OCI-LY7 (cell line): ENCODE data around the gene MKNK1.

Experiments used
- EZH2phosphoT487 ChIP-seq: fragments of 200-600 bp; sonication (generic); IDR thresholded peaks from 2 replicates; pipeline ENCODE4 v1.6.1; 2018; ENCODE audit warnings: low read depth, borderline replicate concordance, mild to moderate bottlenecking, mixed run types, antibody characterized with exemption, low read length, moderate library complexity, mixed read lengths
- TF ChIP-seq, protein P1 (sequence below): fragments of 200-600 bp; sonication (generic); conservative IDR thresholded peaks from 2 replicates; pipeline ENCODE4 v1.5.1; 2014; ENCODE audit warnings: mild to moderate bottlenecking, antibody characterized with exemption, low read length, moderate library complexity, mixed read lengths

DNA sequence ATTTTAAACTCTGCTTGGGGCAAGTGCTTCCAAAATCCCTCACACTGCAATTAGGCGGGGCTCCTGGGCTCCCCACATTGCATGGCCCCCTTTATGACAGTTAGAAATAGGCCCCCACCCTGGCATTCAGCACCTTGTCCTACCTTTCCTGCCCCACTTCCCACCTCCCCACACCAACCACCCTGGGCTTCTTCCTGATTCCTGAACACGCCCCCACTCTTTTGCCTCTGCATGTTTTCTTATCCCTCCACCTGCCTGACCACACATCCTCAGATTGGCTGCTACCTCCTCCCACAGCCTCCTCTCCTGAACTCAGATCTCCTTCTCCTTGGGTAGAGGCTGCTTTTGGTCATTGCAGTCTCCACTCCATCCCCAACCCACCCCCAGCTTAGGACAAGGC lies 11.0 kb upstream of the MKNK1 start:
- TF ChIP-seq, protein P1, sequence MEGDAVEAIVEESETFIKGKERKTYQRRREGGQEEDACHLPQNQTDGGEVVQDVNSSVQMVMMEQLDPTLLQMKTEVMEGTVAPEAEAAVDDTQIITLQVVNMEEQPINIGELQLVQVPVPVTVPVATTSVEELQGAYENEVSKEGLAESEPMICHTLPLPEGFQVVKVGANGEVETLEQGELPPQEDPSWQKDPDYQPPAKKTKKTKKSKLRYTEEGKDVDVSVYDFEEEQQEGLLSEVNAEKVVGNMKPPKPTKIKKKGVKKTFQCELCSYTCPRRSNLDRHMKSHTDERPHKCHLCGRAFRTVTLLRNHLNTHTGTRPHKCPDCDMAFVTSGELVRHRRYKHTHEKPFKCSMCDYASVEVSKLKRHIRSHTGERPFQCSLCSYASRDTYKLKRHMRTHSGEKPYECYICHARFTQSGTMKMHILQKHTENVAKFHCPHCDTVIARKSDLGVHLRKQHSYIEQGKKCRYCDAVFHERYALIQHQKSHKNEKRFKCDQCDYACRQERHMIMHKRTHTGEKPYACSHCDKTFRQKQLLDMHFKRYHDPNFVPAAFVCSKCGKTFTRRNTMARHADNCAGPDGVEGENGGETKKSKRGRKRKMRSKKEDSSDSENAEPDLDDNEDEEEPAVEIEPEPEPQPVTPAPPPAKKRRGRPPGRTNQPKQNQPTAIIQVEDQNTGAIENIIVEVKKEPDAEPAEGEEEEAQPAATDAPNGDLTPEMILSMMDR, result no peak
- no peak for TF ChIP-seq EZH2phosphoT487
